Body of pancreas (tissue), 4 donors: ENCODE results near the gene BRD3. TPM values are rescaled to one million over a fixed set of nuclear protein-coding genes. Genes with fewer than 3 reads are reported as not detected.

Experiments used
- ATAC-seq: fragments of 150-250 bp; one replicate; pipeline ENCODE4 v1.9.1; 2016
- DNase-seq, 4 donors: peaks; one replicate each; pipeline ENCODE4 v3.0.0-alpha.2; 2019
- H3K27ac ChIP-seq, 4 donors: fragments of 200-600 bp; sonication (generic); 1 replicate in 3 of 4; 2 replicates in 1 of 4; pipeline versions ENCODE4 v1.5.1 to v1.6.1; 2016 to 2019; ENCODE audit warnings: mild to moderate bottlenecking in 1 of 4, mixed read lengths in 1 of 4, moderate library complexity in 1 of 4
- H3K27me3 ChIP-seq, 2 donors: fragments of 200-600 bp; sonication (generic); one replicate each; pipeline ENCODE4 v1.6.0; 2016; ENCODE audit warnings: mild to moderate bottlenecking in 1 of 2
- H3K36me3 ChIP-seq, 2 donors: fragments of 200-600 bp; sonication (generic); replicated peaks in 1 of 2; 2 replicates each; pipeline ENCODE4 v1.5.1; 2016; ENCODE audit warnings: low read depth in 2 of 2; ENCODE audit not compliant: insufficient read depth in 1 of 2
- H3K4me1 ChIP-seq: fragments of 200-600 bp; sonication (generic); one replicate; pipeline ENCODE4 v1.6.0; 2016
- H3K4me3 ChIP-seq, 2 donors: fragments of 200-600 bp; sonication (generic); 1 replicate in 1 of 2; 2 replicates in 1 of 2; pipeline ENCODE4 v1.5.1; 2016 to 2019
- H3K9me3 ChIP-seq, 3 donors: fragments of 200-600 bp; sonication (generic); 1 replicate in 2 of 3; 2 replicates in 1 of 3; pipeline ENCODE4 v1.5.1; 2016
- POLR2A ChIP-seq, 3 donors: fragments of 450-650 bp; IDR thresholded peaks; one replicate each; pipeline ENCODE4 v1.6.1; 2016; ENCODE audit warnings: antibody characterized with exemption in 3 of 3, mild to moderate bottlenecking in 2 of 3
- WGBS, 2 donors: methylation state at CpG; one replicate each; pipeline ENCODE4 v1.1.5; 2017; 5-methylcytosine and 5-hydroxymethylcytosine counted together
- intact Hi-C: fragments of 100-400 bp; cut with DNase I; formaldehyde crosslinking; loops from one replicate; pipeline ENCODE4 v1.15.1; 2023
- total RNA-seq, 2 donors: library from RNA; depleted of rRNA; stranded (reverse); fragments of >200 nt; gene quantifications; one replicate each; pipeline ENCODE4 v1.1.0, GENCODE V29; 2016
- TF ChIP-seq, protein P1 (sequence below), 7 experiments: fragments of 450-650 bp in 4 of 7; fragments of 200-600 bp in 3 of 7; sonication (generic) in 3 of 7; IDR thresholded peaks; one replicate each; pipeline ENCODE4 v1.5.1; 2016 to 2019; ENCODE audit warnings: antibody characterized with exemption in 7 of 7

Gene BRD3
- total RNA-seq, 2 donors from 2014 or later: 12.2 to 27.4 TPM

DNA sequence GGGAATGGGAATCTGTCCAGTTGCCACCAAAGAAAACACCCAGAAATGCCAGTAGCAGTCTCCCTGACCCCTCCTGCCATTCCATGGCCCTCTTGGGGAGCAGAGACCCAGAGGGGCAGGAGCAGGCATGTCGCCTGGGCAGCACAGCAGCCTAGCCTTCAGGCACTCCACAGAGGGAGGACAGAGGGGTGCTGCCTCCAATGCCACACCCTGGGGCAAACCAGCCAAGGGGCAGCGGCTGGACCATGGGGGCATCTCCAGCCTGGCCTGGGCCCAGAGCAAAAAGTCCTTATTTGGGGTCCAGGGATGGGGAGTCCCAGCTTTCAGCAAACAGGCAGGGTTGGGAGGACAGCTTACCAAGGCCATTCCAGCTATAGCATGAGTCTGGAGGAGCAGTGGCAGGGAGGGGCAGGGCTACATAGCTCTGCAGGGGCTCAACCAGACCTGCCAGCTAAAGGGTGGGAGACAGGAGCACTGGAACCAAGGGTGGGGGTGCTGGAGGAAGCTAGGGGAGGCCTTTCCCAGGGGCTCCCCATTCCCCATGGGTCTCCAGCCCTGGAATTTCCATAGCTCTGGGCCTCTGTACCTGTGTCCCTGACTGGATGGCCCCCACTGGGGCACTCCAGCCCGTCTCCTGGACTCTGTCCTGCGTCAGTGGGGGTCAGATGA lies 6.7 kb downstream of the BRD3 start:
- WGBS, 2 donors: 90% methylated on average over 4 of the region's 4 CpGs; no CpG with 5 or more reads in 1 of the 2 donors

GRCh38 chr9:134060546-134060945 lies 7.3 kb downstream of the BRD3 start:
- no peak for TF ChIP-seq POLR2A (IDR thresholded peaks at IDR 0.05)
- TF ChIP-seq, protein P1, sequence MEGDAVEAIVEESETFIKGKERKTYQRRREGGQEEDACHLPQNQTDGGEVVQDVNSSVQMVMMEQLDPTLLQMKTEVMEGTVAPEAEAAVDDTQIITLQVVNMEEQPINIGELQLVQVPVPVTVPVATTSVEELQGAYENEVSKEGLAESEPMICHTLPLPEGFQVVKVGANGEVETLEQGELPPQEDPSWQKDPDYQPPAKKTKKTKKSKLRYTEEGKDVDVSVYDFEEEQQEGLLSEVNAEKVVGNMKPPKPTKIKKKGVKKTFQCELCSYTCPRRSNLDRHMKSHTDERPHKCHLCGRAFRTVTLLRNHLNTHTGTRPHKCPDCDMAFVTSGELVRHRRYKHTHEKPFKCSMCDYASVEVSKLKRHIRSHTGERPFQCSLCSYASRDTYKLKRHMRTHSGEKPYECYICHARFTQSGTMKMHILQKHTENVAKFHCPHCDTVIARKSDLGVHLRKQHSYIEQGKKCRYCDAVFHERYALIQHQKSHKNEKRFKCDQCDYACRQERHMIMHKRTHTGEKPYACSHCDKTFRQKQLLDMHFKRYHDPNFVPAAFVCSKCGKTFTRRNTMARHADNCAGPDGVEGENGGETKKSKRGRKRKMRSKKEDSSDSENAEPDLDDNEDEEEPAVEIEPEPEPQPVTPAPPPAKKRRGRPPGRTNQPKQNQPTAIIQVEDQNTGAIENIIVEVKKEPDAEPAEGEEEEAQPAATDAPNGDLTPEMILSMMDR (IDR thresholded peaks at IDR 0.05): no peak
- Histone ChIP-seq H3K27me3 (no peaks in the 10 kb centered on the region), H3K4me1 (peaks cover 88% of the 10 kb centered on the region), H3K27ac (peak overlapping the region in 1 of 4 donors; percentile 34), H3K9me3 (no peaks in the 10 kb centered on the region), H3K36me3 (no peaks in the 10 kb centered on the region), H3K4me3 (no peak overlapping the region)
- WGBS, 2 donors: 71 to 73% methylated on average over 3 to 4 of the region's 4 CpGs
- intact Hi-C loops: no loop called here
- DNase-seq (no peak), ATAC-seq (no peak)

More for the DNA sequence above, 6.7 kb downstream of the BRD3 start:
- Histone ChIP-seq H3K27ac (peak overlapping the region in 1 of 4 donors; percentile 34), H3K36me3 (no peaks in the 10 kb centered on the region), H3K9me3 (no peaks in the 10 kb centered on the region), H3K4me1 (peaks cover 88% of the 10 kb centered on the region), H3K4me3 (no peak overlapping the region), H3K27me3 (no peaks in the 10 kb centered on the region)
- ATAC-seq: no peak
- no peak for DNase-seq
- intact Hi-C loops: no loop called here
- no peak for TF ChIP-seq POLR2A (IDR thresholded peaks at IDR 0.05)
- TF ChIP-seq, protein P1 (IDR thresholded peaks at IDR 0.05): no peak

GRCh38 chr9:134059661-134060395 lies 8.0 kb downstream of the BRD3 start:
- TF ChIP-seq, protein P1 (IDR thresholded peaks at IDR 0.05): no peak
- TF ChIP-seq POLR2A (IDR thresholded peaks at IDR 0.05): no peak
- no peak overlapping the region for H3K27ac ChIP-seq
- no peak for ATAC-seq
- H3K27me3 ChIP-seq: no peaks in the 10 kb centered on the region
- peak in 1 of 4 donors; percentile 60 for DNase-seq
- 75 to 87% methylated on average over 7 to 17 of the region's 17 CpGs for WGBS, 2 donors
- intact Hi-C loops: no loop called here
- H3K4me3 ChIP-seq: no peak overlapping the region
- H3K9me3 ChIP-seq: no peaks in the 10 kb centered on the region
- H3K36me3 ChIP-seq: no peaks in the 10 kb centered on the region
- H3K4me1 ChIP-seq: peaks cover 88% of the 10 kb centered on the region

DNA sequence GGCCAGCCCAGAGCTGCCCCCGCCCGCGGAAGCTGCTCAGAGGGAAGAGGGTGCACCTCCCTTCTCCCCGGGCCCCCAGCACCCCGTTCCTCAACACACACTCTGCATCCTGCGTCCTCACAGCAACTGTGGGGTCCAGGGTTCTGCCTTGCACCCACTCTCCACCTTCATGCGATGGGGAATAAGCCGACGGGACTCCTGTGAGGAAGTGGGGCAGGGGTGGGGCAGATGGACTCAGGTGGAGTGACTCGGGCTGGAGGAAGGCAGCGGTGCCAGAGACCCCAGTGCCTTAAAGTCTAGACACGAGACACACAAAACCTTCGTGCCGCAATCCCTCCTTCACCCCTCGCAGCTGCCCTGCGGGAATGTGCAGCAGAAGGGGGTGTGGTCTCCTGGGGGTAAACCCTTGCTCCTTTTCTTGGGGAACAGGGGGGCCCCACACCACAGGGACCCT lies 8.6 kb downstream of the BRD3 start:
- Histone ChIP-seq H3K36me3 (no peaks in the 10 kb centered on the region), H3K4me3 (no peak overlapping the region), H3K27ac (no peak overlapping the region), H3K9me3 (no peaks in the 10 kb centered on the region), H3K27me3 (no peaks in the 10 kb centered on the region), H3K4me1 (peaks cover 92% of the 10 kb centered on the region)
- 82 to 94% methylated on average over 11 to 16 of the region's 16 CpGs for WGBS, 2 donors
- ATAC-seq (no peak), DNase-seq (no peak)
- no peak for TF ChIP-seq POLR2A (IDR thresholded peaks at IDR 0.05)
- TF ChIP-seq, protein P1 (IDR thresholded peaks at IDR 0.05): no peak
- intact Hi-C loops: no loop called here
